CD4-positive, alpha-beta memory T cell (primary cell): Measurements from ENCODE around the gene WDR38. TPM values are rescaled to one million over a fixed set of nuclear protein-coding genes. Genes with fewer than 3 reads are reported as not detected.
A peak's percentile ranks its signal among the peaks of the same experiment; 100 is the strongest.

Source experiments
- CTCF ChIA-PET: fragments of 350-600 bp; sonication (Branson Sonifier 250); formaldehyde crosslinking; loops from one replicate; lab custom pipeline; 2021; ENCODE audit warnings: inconsistent platforms; ENCODE audit not compliant: partially characterized antibody; lab: Charles Lee
- POLR2A ChIA-PET: fragments of 350-600 bp; sonication (Branson Sonifier 250); formaldehyde crosslinking; loops from one replicate; lab custom pipeline; 2021; ENCODE audit not compliant: partially characterized antibody; lab: Charles Lee
- DNase-seq, 5 donors: peaks; one replicate each; pipeline versions ENCODE4 v3.0.0 to v3.0.0-alpha.2; 2020 to 2022; ENCODE audit warnings: mixed read lengths in 1 of 5
- H3K27ac ChIP-seq: one replicate; pipeline ENCODE4 v1.7.0; 2013; ENCODE audit warnings: low read depth, low read length
- H3K27me3 ChIP-seq: 2 replicates; pipeline ENCODE4 v1.7.0; 2013; ENCODE audit warnings: mild to moderate bottlenecking, low read length, moderate library complexity; ENCODE audit not compliant: insufficient read depth
- H3K36me3 ChIP-seq: 2 replicates; pipeline ENCODE4 v1.7.0; 2013; ENCODE audit warnings: mild to moderate bottlenecking, low read length, moderate library complexity; ENCODE audit not compliant: insufficient read depth
- H3K4me1 ChIP-seq: 2 replicates; pipeline ENCODE4 v1.7.0; 2013; ENCODE audit warnings: mild to moderate bottlenecking, low read length, moderate library complexity; ENCODE audit not compliant: insufficient read depth
- H3K4me3 ChIP-seq, 2 donors: one replicate each; pipeline ENCODE4 v1.7.0; 2013; ENCODE audit warnings: low read length in 2 of 2, mild to moderate bottlenecking in 1 of 2
- H3K9me3 ChIP-seq, 2 donors: one replicate each; pipeline ENCODE4 v1.7.0; 2013; ENCODE audit warnings: low read length in 2 of 2, control low read depth in 1 of 2; ENCODE audit not compliant: control insufficient read depth in 1 of 2
- H3K27ac Mint-ChIP-seq, 7 donors: one replicate each; pipeline ENCODE4 v1.8.0; 2020 to 2021; ENCODE audit warnings: mixed read lengths in 7 of 7, mild to moderate bottlenecking in 6 of 7, inconsistent platforms in 3 of 7, moderate library complexity in 3 of 7
- H3K27me3 Mint-ChIP-seq, 2 donors: one replicate each; pipeline ENCODE4 v1.8.0; 2020 to 2021; ENCODE audit warnings: mixed read lengths in 2 of 2
- H3K36me3 Mint-ChIP-seq, 2 donors: one replicate each; pipeline ENCODE4 v1.8.0; 2020 to 2021; ENCODE audit warnings: mixed read lengths in 2 of 2, inconsistent platforms in 1 of 2, mild to moderate bottlenecking in 1 of 2
- H3K4me1 Mint-ChIP-seq, 4 donors: one replicate each; pipeline ENCODE4 v1.8.0; 2020 to 2021; ENCODE audit warnings: mixed read lengths in 4 of 4, mild to moderate bottlenecking in 1 of 4
- H3K4me3 Mint-ChIP-seq, 8 donors: one replicate each; pipeline ENCODE4 v1.8.0; 2020 to 2021; ENCODE audit warnings: mixed read lengths in 8 of 8, mild to moderate bottlenecking in 7 of 8, moderate library complexity in 6 of 8, inconsistent platforms in 3 of 8
- H3K9me3 Mint-ChIP-seq, 8 donors: one replicate each; pipeline ENCODE4 v1.8.0; 2020 to 2021; ENCODE audit warnings: mixed read lengths in 8 of 8, mild to moderate bottlenecking in 5 of 8, inconsistent platforms in 3 of 8, moderate library complexity in 1 of 8
- intact Hi-C: fragments of 100-400 bp; cut with micrococcal nuclease; formaldehyde crosslinking; loops from one replicate; pipeline ENCODE4 v1.15.1; 2023
- polyA plus RNA-seq, 2 donors: library from polyadenylated mRNA; unstranded; fragments of 300-500 nt; fragmentation: Illumina TruSeq; gene quantifications; one replicate each; pipeline ENCODE4 v1.2.3, GENCODE V29; 2021
- total RNA-seq, 2 experiments: library from RNA; stranded (reverse); gene quantifications; one replicate each; pipeline ENCODE4 v1.2.3, GENCODE V29; 2021

The WDR38 gene
- total and polyA plus RNA-seq, 4 experiments from 2014 or later: not detected

- Histone ChIP-seq H3K4me1 (peaks cover 46% of the 10 kb centered on the region), H3K4me3 (no peak overlapping the region), H3K27ac (no peak overlapping the region), H3K9me3 (no peaks in the 10 kb centered on the region), H3K36me3 (peaks cover 70% of the 10 kb centered on the region), H3K27me3 (no peaks in the 10 kb centered on the region)
- ChIA-PET POLR2A (interaction anchor here (3.8 kb wide), 1 partner anchor 14 kb away, joined by 16 read pairs; the partner anchor contains the start of genes ARPC5L and RPL35), CTCF (interaction anchor here (7.9 kb wide), 1 partner anchor 21 kb away, joined by 56 read pairs; the partner anchor contains the start of gene WDR38)
- H3K9me3 Mint-ChIP-seq: no peaks in the 10 kb centered on the region
- DNase-seq: no peak
- H3K27ac Mint-ChIP-seq: peak overlapping the region in 3 of 7 donors; percentile 6 to 53 (median 18)
- peaks cover 27 to 52% (median 42%) of the 10 kb centered on the region in 4 donors for H3K4me1 Mint-ChIP-seq
- H3K27me3 Mint-ChIP-seq: no peaks in the 10 kb centered on the region
- H3K4me3 Mint-ChIP-seq: no peak overlapping the region
- H3K36me3 Mint-ChIP-seq: peaks cover 39 to 78% of the 10 kb centered on the region in 2 donors
- intact Hi-C loops: no loop called here
Observed at GRCh38 chr9:124875501-124875900, 22.2 kb downstream of the WDR38 start.

- no peaks in the 10 kb centered on the region for H3K9me3 Mint-ChIP-seq
- peaks cover 39 to 68% of the 10 kb centered on the region in 2 donors for H3K36me3 Mint-ChIP-seq
- no peak for DNase-seq
- Histone ChIP-seq H3K27ac (no peak overlapping the region), H3K9me3 (no peaks in the 10 kb centered on the region), H3K27me3 (no peaks in the 10 kb centered on the region), H3K4me1 (peaks cover 30% of the 10 kb centered on the region), H3K4me3 (no peak overlapping the region), H3K36me3 (peaks cover 85% of the 10 kb centered on the region)
- peak overlapping the region in 5 of 7 donors; percentile 50 to 89 (median 72) for H3K27ac Mint-ChIP-seq
- POLR2A ChIA-PET: interaction anchor here (1.3 to 3.8 kb wide), 2 partner anchors 15 to 89 kb away, joined by 3 to 16 read pairs; partner anchors contain the start of genes ARPC5L and RPL35
- intact Hi-C loops: no loop called here
- CTCF ChIA-PET: interaction anchor here (2.2 to 2.4 kb wide), 2 partner anchors 16 to 24 kb away, joined by 8 to 14 read pairs; partner anchors contain the start of gene WDR38
- H3K27me3 Mint-ChIP-seq: no peaks in the 10 kb centered on the region
- no peak overlapping the region for H3K4me3 Mint-ChIP-seq
- H3K4me1 Mint-ChIP-seq: peaks cover 12 to 35% (median 26%) of the 10 kb centered on the region in 4 donors
Observed at GRCh38 chr9:124877021-124877782, 23.9 kb downstream of the WDR38 start.

- H3K27ac Mint-ChIP-seq: peak overlapping the region in 2 of 7 donors; percentile 19 to 62
- no peak overlapping the region for H3K4me3 ChIP-seq
- no peaks in the 10 kb centered on the region for H3K27me3 ChIP-seq
- peaks cover 82% of the 10 kb centered on the region for H3K36me3 ChIP-seq
- CTCF ChIA-PET: interaction anchor here (2.2 to 2.4 kb wide), 2 partner anchors 16 to 25 kb away, joined by 8 to 14 read pairs; partner anchors contain the start of gene WDR38
- intact Hi-C loops: no loop called here
- peaks cover 37 to 66% of the 10 kb centered on the region in 2 donors for H3K36me3 Mint-ChIP-seq
- H3K4me1 Mint-ChIP-seq: peaks cover 10 to 27% (median 18%) of the 10 kb centered on the region in 4 donors
- H3K9me3 ChIP-seq: no peaks in the 10 kb centered on the region
- H3K4me3 Mint-ChIP-seq: no peak overlapping the region
- no peaks in the 10 kb centered on the region for H3K9me3 Mint-ChIP-seq
- H3K4me1 ChIP-seq: peaks cover 22% of the 10 kb centered on the region
- H3K27me3 Mint-ChIP-seq: no peaks in the 10 kb centered on the region
- no peak overlapping the region for H3K27ac ChIP-seq
- POLR2A ChIA-PET: interaction anchor here (1.0 to 3.8 kb wide), 3 partner anchors 8 to 88 kb away, joined by 3 to 16 read pairs (median 4); partner anchors contain the start of genes ARPC5L and RPL35
- DNase-seq: no peak
Observed at GRCh38 chr9:124878021-124878420, 24.8 kb downstream of the WDR38 start.

GRCh38 chr9:124878518-124878917 lies 25.3 kb downstream of the WDR38 start:
- Histone ChIP-seq H3K27me3 (no peaks in the 10 kb centered on the region), H3K4me3 (no peak overlapping the region), H3K4me1 (peaks cover 17% of the 10 kb centered on the region), H3K36me3 (peaks cover 77% of the 10 kb centered on the region), H3K9me3 (no peaks in the 10 kb centered on the region), H3K27ac (no peak overlapping the region)
- ChIA-PET CTCF (interaction anchor here (2.2 to 2.4 kb wide), 2 partner anchors 15 to 25 kb away, joined by 8 to 14 read pairs; partner anchors contain the start of gene WDR38), POLR2A (interaction anchor here (1.0 to 3.8 kb wide), 3 partner anchors 8 to 87 kb away, joined by 3 to 16 read pairs (median 4); partner anchors contain the start of genes ARPC5L and RPL35)
- Mint-ChIP-seq H3K4me1 (peaks cover 7 to 22% (median 13%) of the 10 kb centered on the region in 4 donors), H3K9me3 (no peaks in the 10 kb centered on the region), H3K27ac (peak overlapping the region in 3 of 7 donors; percentile 19 to 62 (median 48)), H3K4me3 (no peak overlapping the region), H3K36me3 (peaks cover 32 to 61% of the 10 kb centered on the region in 2 donors), H3K27me3 (no peaks in the 10 kb centered on the region)
- DNase-seq: no peak
- intact Hi-C loops: no loop called here

- Histone ChIP-seq H3K4me1 (peaks cover 10% of the 10 kb centered on the region), H3K27ac (no peak overlapping the region), H3K4me3 (no peak overlapping the region), H3K36me3 (peaks cover 71% of the 10 kb centered on the region), H3K9me3 (no peaks in the 10 kb centered on the region), H3K27me3 (no peaks in the 10 kb centered on the region)
- intact Hi-C loops: no loop called here
- H3K36me3 Mint-ChIP-seq: peaks cover 34 to 60% of the 10 kb centered on the region in 2 donors
- no peak for DNase-seq
- no peak overlapping the region for H3K4me3 Mint-ChIP-seq
- H3K27me3 Mint-ChIP-seq: no peaks in the 10 kb centered on the region
- ChIA-PET POLR2A (interaction anchor here (0.7 to 1.1 kb wide), 2 partner anchors 10 to 24 kb away, joined by 3 read pairs; no protein-coding TSS in a partner anchor), CTCF (interaction anchor here (2.2 to 2.4 kb wide), 2 partner anchors 14 to 26 kb away, joined by 8 to 14 read pairs; partner anchors contain the start of gene WDR38)
- no peaks in the 10 kb centered on the region for H3K9me3 Mint-ChIP-seq
- H3K27ac Mint-ChIP-seq: peak overlapping the region in 4 of 7 donors; percentile 56 to 62 (median 60)
- H3K4me1 Mint-ChIP-seq: peaks cover 6 to 15% (median 8%) of the 10 kb centered on the region in 4 donors
Observed at GRCh38 chr9:124879226-124879625, 26.0 kb downstream of the WDR38 start.

GRCh38 chr9:124880501-124880900 lies 27.2 kb downstream of the WDR38 start:
- Mint-ChIP-seq H3K27ac (no peak overlapping the region), H3K9me3 (no peaks in the 10 kb centered on the region), H3K4me1 (peaks cover 0 to 6% (median 6%) of the 10 kb centered on the region in 4 donors), H3K4me3 (no peak overlapping the region), H3K36me3 (peaks cover 38 to 59% of the 10 kb centered on the region in 2 donors), H3K27me3 (no peaks in the 10 kb centered on the region)
- Histone ChIP-seq H3K36me3 (peaks cover 65% of the 10 kb centered on the region), H3K27me3 (no peaks in the 10 kb centered on the region), H3K4me1 (no peaks in the 10 kb centered on the region), H3K9me3 (no peaks in the 10 kb centered on the region), H3K27ac (no peak overlapping the region), H3K4me3 (no peak overlapping the region)
- ChIA-PET POLR2A (no interaction called here), CTCF (interaction anchor here (1.1 kb wide), 1 partner anchor 27 kb away, joined by 4 read pairs; the partner anchor contains the start of gene WDR38)
- no peak for DNase-seq
- intact Hi-C loops: no loop called here
